ENCODE data around the gene LGMN. TPM values are rescaled to one million over a fixed set of nuclear protein-coding genes. Genes with fewer than 3 reads are reported as not detected.

The LGMN gene
- total and polyA plus RNA-seq, 4 donors, result 56.2 to 192 (median 62.4) TPM

GRCh38 chr14:92704821-92705220 is 43.6 kb downstream of the LGMN start:
- 88% methylated on average over 11 of the region's 11 CpGs for WGBS

GRCh38 chr14:92704036-92704804 is 44.2 kb downstream of the LGMN start:
- H3K4me3 ChIP-seq (ENCODE audit: low read depth in 1 of 3, low read length in 3 of 3), result no peak overlapping the region
- WGBS, result 83% methylated on average over 23 of the region's 23 CpGs
- DNase-seq (ENCODE audit: low spot score), result no peak
- TF ChIP-seq TAF1 (conservative IDR thresholded peaks at IDR 0.05), result no peak
- no peak for TF ChIP-seq CTCF (IDR thresholded peaks at IDR 0.05; ENCODE audit: low read depth, low read length, missing input control)
- TF ChIP-seq NR2F2 (IDR thresholded peaks at IDR 0.05), result no peak
- no peak for TF ChIP-seq HNF4A (conservative IDR thresholded peaks at IDR 0.05)
- no peak for TF ChIP-seq REST (IDR thresholded peaks at IDR 0.05)
- TF ChIP-seq, protein P1, sequence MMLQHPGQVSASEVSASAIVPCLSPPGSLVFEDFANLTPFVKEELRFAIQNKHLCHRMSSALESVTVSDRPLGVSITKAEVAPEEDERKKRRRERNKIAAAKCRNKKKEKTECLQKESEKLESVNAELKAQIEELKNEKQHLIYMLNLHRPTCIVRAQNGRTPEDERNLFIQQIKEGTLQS (IDR thresholded peaks at IDR 0.05), result no peak
- H3K9ac ChIP-seq (ENCODE audit: low read depth in 1 of 2, low read length in 2 of 2), result no peak overlapping the region
- H3K9me3 ChIP-seq (ENCODE audit: control insufficient read depth in 4 of 4, low read length in 3 of 4), result no peaks in the 10 kb centered on the region
- peaks cover 0 to 5% (median 0%) of the 10 kb centered on the region in 4 donors for H3K4me1 ChIP-seq (ENCODE audit: control insufficient read depth in 4 of 4, insufficient read depth in 4 of 4, low read length in 3 of 4)
- H3K27me3 ChIP-seq (ENCODE audit: control insufficient read depth in 4 of 4, insufficient read depth in 4 of 4, low read length in 3 of 4), result no peaks in the 10 kb centered on the region
- peaks cover 0 to 14% (median 8%) of the 10 kb centered on the region in 4 donors for H3K36me3 ChIP-seq (ENCODE audit: control insufficient read depth in 4 of 4, insufficient read depth in 3 of 4, low read depth in 1 of 4, low read length in 3 of 4)
- no peak overlapping the region for H3K27ac ChIP-seq (ENCODE audit: low read depth in 1 of 2, low read length in 2 of 2)

More at GRCh38 chr14:92704821-92705220, 43.6 kb downstream of the LGMN start:
- Histone ChIP-seq H3K4me1 (ENCODE audit: control insufficient read depth in 4 of 4, insufficient read depth in 4 of 4, low read length in 3 of 4) (peaks cover 0 to 5% (median 0%) of the 10 kb centered on the region in 4 donors), H3K4me3 (ENCODE audit: low read depth in 1 of 3, low read length in 3 of 3) (no peak overlapping the region), H3K36me3 (ENCODE audit: control insufficient read depth in 4 of 4, insufficient read depth in 3 of 4, low read depth in 1 of 4, low read length in 3 of 4) (peaks cover under 1 to 17% (median 8%) of the 10 kb centered on the region in 4 donors), H3K9me3 (ENCODE audit: control insufficient read depth in 4 of 4, low read length in 3 of 4) (no peaks in the 10 kb centered on the region), H3K9ac (ENCODE audit: low read depth in 1 of 2, low read length in 2 of 2) (no peak overlapping the region), H3K27me3 (ENCODE audit: control insufficient read depth in 4 of 4, insufficient read depth in 4 of 4, low read length in 3 of 4) (no peaks in the 10 kb centered on the region), H3K27ac (ENCODE audit: low read depth in 1 of 2, low read length in 2 of 2) (no peak overlapping the region)
- TF ChIP-seq FOXA1 (IDR thresholded peaks at IDR 0.05) (no peak), FOXA2 (IDR thresholded peaks at IDR 0.05) (no peak), CTCF (IDR thresholded peaks at IDR 0.05; ENCODE audit: low read depth, low read length, missing input control) (no peak), RAD21 (IDR thresholded peaks at IDR 0.05) (no peak), NR2F2 (IDR thresholded peaks at IDR 0.05) (no peak), EGR1 (IDR thresholded peaks at IDR 0.05; ENCODE audit: low read depth in 2 of 2) (no peak), RXRA (IDR thresholded peaks at IDR 0.05) (no peak), YY1 (IDR thresholded peaks at IDR 0.05) (no peak), HNF4G (IDR thresholded peaks at IDR 0.05) (no peak)
- TF ChIP-seq, protein P1 (IDR thresholded peaks at IDR 0.05), result no peak
- DNase-seq (ENCODE audit: low spot score), result no peak
